Spleen (tissue), 7 donors: Measurements from ENCODE around the gene SLAMF1.

Experiments used
- CTCF ChIP-seq, 11 experiments: fragments of 200-600 bp in 7 of 11; fragments of 450-650 bp in 4 of 11; sonication (generic) in 4 of 11; IDR thresholded peaks in 8 of 11; conservative IDR thresholded peaks in 3 of 11; 1 replicate in 7 of 11; 2 replicates in 4 of 11; pipeline versions ENCODE4 v1.4.0 to v1.8.0; 2016 to 2021; ENCODE audit warnings: antibody characterized with exemption in 11 of 11, inconsistent platforms in 4 of 11, mild to moderate bottlenecking in 1 of 11
- POLR2A ChIP-seq, 3 donors: fragments of 450-650 bp; IDR thresholded peaks; one replicate each; pipeline ENCODE4 v1.5.1; 2017; ENCODE audit warnings: antibody characterized with exemption in 3 of 3, mild to moderate bottlenecking in 1 of 3
- POLR2AphosphoS5 ChIP-seq, 3 donors: sonication (generic); formaldehyde crosslinking; IDR thresholded peaks; one replicate each; pipeline ENCODE4 v1.5.1; 2017; ENCODE audit warnings: antibody characterized with exemption in 3 of 3
- donor health status: DM: no; HTN: no; CAD: no; lungs with moderate emphysema.
- donor health status: DM: no; HTN: no; CAD: no.
- donor health status: DM: no; HTN: no; CAD: no.

- TF ChIP-seq CTCF (IDR thresholded peaks at IDR 0.05 in 8 of 11, conservative IDR thresholded peaks at IDR 0.05 in 3 of 11) (peak; percentile 65 to 86 (median 84)), POLR2AphosphoS5 (IDR thresholded peaks at IDR 0.05) (peak in 1 of 3 donors; percentile 71), POLR2A (IDR thresholded peaks at IDR 0.05) (no peak)
These were observed 39.7 kb downstream of the SLAMF1 start for GRCh38 chr1:160607011-160607671.
